Sciatic nerve (tissue), 2 donors: ENCODE data around the gene PARS2. TPM values are rescaled to one million over a fixed set of nuclear protein-coding genes. Genes with fewer than 3 reads are reported as not detected.

Source experiments
- ATAC-seq: fragments of 200-7000 bp; cut with Tn5 transposase; one replicate; pipeline ENCODE4 v1.9.1; 2020; ENCODE audit warnings: mild to moderate bottlenecking, moderate library complexity
- DNase-seq: peaks from one replicate; pipeline ENCODE4 v3.0.0-alpha.2; 2020; ENCODE audit warnings: low spot score
- intact Hi-C: fragments of 100-400 bp; cut with DNase I; formaldehyde crosslinking; loops from one replicate; pipeline ENCODE4 v1.14.2; 2022
- total RNA-seq: library from RNA; stranded (reverse); fragmentation: NEBNext Ultra II Directional; extraction: Animal tissue kit (Norgen Biotek cat#: 25700); gene quantifications from one replicate; pipeline ENCODE4 v1.2.1, GENCODE V29; 2021
- donor health status: DM: no; HTN: no; CAD: no.
- donor health status: DM: no; HTN: no; CAD: no.

PARS2 gene
- total RNA-seq, 1 donor from 2014 or later = 3.6 TPM

- DNase-seq = no peak
- ATAC-seq = no peak
- intact Hi-C loops = no loop called here
Measured at GRCh38 chr1:54708385-54708784, 55.9 kb downstream of the PARS2 start.

Other genes with a start within 250 kb of the PARS2 start
- gene ACOT11, start 216.3 kb downstream of the PARS2 start, total RNA-seq = 11.9 TPM
- not detected for gene FAM151A, start 141.0 kb downstream of the PARS2 start, total RNA-seq
- gene MROH7, start 122.7 kb downstream of the PARS2 start, total RNA-seq = 8.1 TPM
- 16.9 TPM for gene TTC4, start 48.7 kb downstream of the PARS2 start, total RNA-seq
- gene TTC22, start 36.8 kb upstream of the PARS2 start, total RNA-seq = 0.36 TPM
- 158 TPM for gene DHCR24, start 122.7 kb upstream of the PARS2 start, total RNA-seq
- not detected for gene TMEM61, start 216.1 kb upstream of the PARS2 start, total RNA-seq
- gene BSND, start 234.4 kb upstream of the PARS2 start, total RNA-seq = not detected